Heart left ventricle (tissue), 13 donors: Measurements from ENCODE around the gene ATP6V1D.

ENCODE experiments used
- CTCF ChIP-seq, 12 donors: fragments of 200-600 bp; sonication (generic) in 4 of 12; IDR thresholded peaks; one replicate each; pipeline versions ENCODE4 v1.5.0 to v1.8.0; 2018 to 2022; ENCODE audit warnings: antibody characterized with exemption in 12 of 12, mild to moderate bottlenecking in 5 of 12
- POLR2A ChIP-seq, 2 donors: fragments of 450-650 bp; IDR thresholded peaks; one replicate each; pipeline ENCODE4 v1.6.1; 2017; ENCODE audit warnings: antibody characterized with exemption in 2 of 2, mild to moderate bottlenecking in 2 of 2, moderate library complexity in 2 of 2
- donor health status: ischemic (EF 13 %, LVEDD 7.1; RV severe dilation, severe dysfunction).
- donor health status: DM: no; HTN: yes; CAD: no.
- donor health status: DM: no; HTN: no; CAD: no.
- donor health status: ischemic (EF 25% LVEDD 6.9; RV normal size, moderate dysfunction).
- donor health status: ischemic (EF 25% LVEDD 5.7; RV mildly dilated, moderate dysfunction).
- donor health status: ischemic (EF 35%, LVEDD 5.7; RV mildly dilated, moderate dysfunction).
- donor health status: nonischemic (EF 11% LVEDD 7.7; RV severe dilation, severe dysfunction).
- donor health status: DM: yes; HTN: yes; CAD: no.
- donor health status: PGD.
- donor health status: ischemic (EF 29% LVEDD 5.4; RV normal size, mild dysfunction).
- donor health status: nonischemic (EF 23%, LVEDD 6.1; RV moderate dilation, normal function).

- TF ChIP-seq POLR2A (IDR thresholded peaks at IDR 0.05) (no peak), CTCF (IDR thresholded peaks at IDR 0.05) (no peak)
Measured at GRCh38 chr14:67357186-67357968, 2.2 kb downstream of the ATP6V1D start.
